Measurements from ENCODE around the gene TOMM34.

The TOMM34 gene

DNA sequence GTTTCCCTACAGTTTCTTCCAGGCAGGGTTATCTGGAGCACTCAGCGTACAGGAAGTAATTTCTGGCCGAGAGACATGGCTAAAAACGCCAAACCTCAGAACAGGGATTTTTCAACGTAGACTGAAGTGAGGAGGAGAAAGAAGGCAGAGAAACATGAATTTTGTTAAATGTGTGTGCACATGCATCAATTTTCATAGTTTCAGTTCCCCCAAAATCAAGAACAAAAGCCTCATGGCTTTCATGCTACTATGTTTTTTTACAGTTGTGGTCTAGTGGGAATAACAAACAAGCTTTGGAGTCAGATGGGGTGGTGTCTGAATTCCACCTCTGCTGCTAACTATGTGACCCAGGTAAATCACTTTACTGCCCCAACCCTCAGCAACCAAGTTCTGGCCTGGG, 4.9 kb downstream of the TOMM34 start:
- Histone ChIP-seq H3K27ac (no peak overlapping the region), H3K4me3 (no peak overlapping the region)
- DNase-seq (ENCODE audit: low spot score): no peak
- no peak for TF ChIP-seq CTCF (IDR thresholded peaks at IDR 0.05)

DNA sequence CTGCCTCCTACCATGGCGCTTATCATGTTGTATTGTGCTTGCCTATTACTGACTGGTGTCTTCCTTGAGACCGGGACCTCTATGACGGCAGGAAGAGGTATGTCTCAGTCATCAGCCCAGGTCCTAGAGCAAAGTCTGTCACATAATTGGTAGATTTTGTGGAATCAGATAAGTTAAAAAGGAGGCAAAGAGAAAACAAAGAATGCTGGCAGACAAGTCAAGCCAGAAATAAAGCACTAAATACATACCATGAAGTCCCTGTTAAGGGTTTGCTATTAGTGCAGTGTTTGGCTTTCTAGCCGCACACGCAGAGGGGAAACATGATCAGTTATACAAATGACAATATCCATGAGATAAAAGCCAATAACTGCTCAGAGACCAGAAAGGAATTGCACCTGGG, 6.0 kb downstream of the TOMM34 start:
- no peak overlapping the region for H3K4me3 ChIP-seq
- no peak for DNase-seq (ENCODE audit: low spot score)
- H3K27ac ChIP-seq: no peak overlapping the region
- no peak for TF ChIP-seq CTCF (IDR thresholded peaks at IDR 0.05)

- Histone ChIP-seq H3K4me3 (no peak overlapping the region), H3K27ac (no peak overlapping the region)
- DNase-seq (ENCODE audit: low spot score): no peak
- TF ChIP-seq CTCF (IDR thresholded peaks at IDR 0.05): no peak
Observed at GRCh38 chr20:44952731-44953130, 7.5 kb downstream of the TOMM34 start.

GRCh38 chr20:44950368-44950767, 9.8 kb downstream of the TOMM34 start:
- Histone ChIP-seq H3K4me3 (no peak overlapping the region), H3K27ac (no peak overlapping the region)
- DNase-seq (ENCODE audit: low spot score): no peak
- no peak for TF ChIP-seq CTCF (IDR thresholded peaks at IDR 0.05)

GRCh38 chr20:44948513-44948912, 11.7 kb downstream of the TOMM34 start:
- DNase-seq (ENCODE audit: low spot score): no peak
- Histone ChIP-seq H3K27ac (no peak overlapping the region), H3K4me3 (no peak overlapping the region)
- TF ChIP-seq CTCF (IDR thresholded peaks at IDR 0.05): no peak

DNA sequence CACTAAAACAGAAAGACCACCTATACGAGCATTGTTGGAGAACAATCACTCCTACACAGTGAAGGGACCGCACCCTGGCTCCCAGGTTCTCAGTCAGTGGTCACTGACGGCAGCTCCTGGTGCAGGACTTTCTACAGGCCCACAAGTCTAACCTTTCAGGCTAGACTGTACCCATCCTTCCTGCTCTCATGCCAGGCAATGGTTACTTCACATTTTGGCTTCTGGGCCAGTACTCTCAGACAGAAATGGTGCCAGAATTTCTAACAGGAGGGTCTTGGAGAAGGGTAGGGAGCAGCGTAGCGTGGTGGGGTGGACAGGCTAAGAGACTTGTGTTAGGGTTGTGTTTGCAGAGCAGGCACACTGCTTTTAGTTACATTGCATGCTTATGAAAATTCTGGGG, 12.1 kb downstream of the TOMM34 start:
- no peak for DNase-seq (ENCODE audit: low spot score)
- Histone ChIP-seq H3K27ac (no peak overlapping the region), H3K4me3 (no peak overlapping the region)
- no peak for TF ChIP-seq CTCF (IDR thresholded peaks at IDR 0.05)

DNA sequence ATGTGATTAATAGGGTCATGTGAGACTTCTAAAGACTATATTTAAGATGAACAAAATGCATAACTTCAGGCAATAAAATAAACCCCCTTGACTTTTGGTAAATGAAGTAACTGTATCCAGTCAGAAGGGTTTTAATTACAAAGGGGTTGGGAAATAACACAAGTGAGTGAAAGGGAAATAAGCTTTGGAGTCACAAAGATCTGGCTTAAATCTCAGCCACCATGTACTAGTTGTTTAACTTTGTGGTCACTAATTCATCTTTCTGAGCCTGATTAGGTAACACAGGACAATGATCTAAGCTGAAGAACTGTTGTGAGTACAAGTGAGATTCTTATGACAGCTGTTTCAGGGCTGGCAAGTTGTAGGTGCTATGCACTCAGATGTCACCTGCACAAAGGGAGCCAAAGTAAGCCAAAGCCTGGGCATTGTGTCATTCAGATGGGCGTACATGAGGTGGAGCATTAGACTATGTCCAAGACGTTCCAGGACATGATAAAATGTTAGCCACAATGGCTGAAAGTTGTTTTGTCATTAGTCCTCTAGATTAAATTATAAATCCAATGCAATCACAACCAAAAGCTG, 13.8 kb downstream of the TOMM34 start:
- TF ChIP-seq CTCF (IDR thresholded peaks at IDR 0.05): no peak
- Histone ChIP-seq H3K27ac (no peak overlapping the region), H3K4me3 (no peak overlapping the region)
- DNase-seq (ENCODE audit: low spot score): no peak
